Hematopoietic multipotent progenitor cell treated with erythropoietin and hydrocortisone succinate and interleukin-3 and kit ligand, for 6 days (in vitro differentiated cells): ENCODE results near the gene DLL1.

Experiments used
- DNase-seq: peaks from one replicate; pipeline ENCODE4 v3.0.0-alpha.2; 2015

Gene DLL1

GRCh38 chr6:170281331-170282292, 9.3 kb downstream of the DLL1 start:
- DNase-seq, result no peak

GRCh38 chr6:170280689-170281045, 10.2 kb downstream of the DLL1 start:
- no peak for DNase-seq

GRCh38 chr6:170279977-170280688, 10.7 kb downstream of the DLL1 start:
- peak; percentile 42 for DNase-seq

- DNase-seq, result no peak
Observed at GRCh38 chr6:170279426-170279825, 11.5 kb downstream of the DLL1 start.

- DNase-seq, result no peak
Observed at GRCh38 chr6:170278743-170279094, 12.2 kb downstream of the DLL1 start.

- DNase-seq, result no peak
Observed at GRCh38 chr6:170277893-170278742, 12.8 kb downstream of the DLL1 start.

- DNase-seq, result no peak
Observed at GRCh38 chr6:170276369-170277057, 14.4 kb downstream of the DLL1 start.

- DNase-seq, result no peak
Observed at GRCh38 chr6:170274713-170275560, 15.9 kb downstream of the DLL1 start.

GRCh38 chr6:170273681-170274080, 17.2 kb downstream of the DLL1 start:
- no peak for DNase-seq

- DNase-seq, result no peak
Observed at GRCh38 chr6:170273191-170273590, 17.7 kb downstream of the DLL1 start.

GRCh38 chr6:170272341-170273065, 18.4 kb downstream of the DLL1 start:
- DNase-seq, result no peak

GRCh38 chr6:170271771-170272314, 19.0 kb downstream of the DLL1 start:
- peak; percentile 41 for DNase-seq

GRCh38 chr6:170270984-170271593, 19.8 kb downstream of the DLL1 start:
- no peak for DNase-seq

GRCh38 chr6:170269846-170270541, 20.9 kb downstream of the DLL1 start:
- no peak for DNase-seq

GRCh38 chr6:170269151-170269845, 21.6 kb downstream of the DLL1 start:
- DNase-seq, result no peak

- no peak for DNase-seq
Observed at GRCh38 chr6:170268216-170269129, 22.4 kb downstream of the DLL1 start.

- DNase-seq, result no peak
Observed at GRCh38 chr6:170267688-170268087, 23.2 kb downstream of the DLL1 start.
